ENCODE data around the gene HMGN4.
A peak's percentile ranks its signal among the peaks of the same experiment; 100 is the strongest.
"Not testable (repeated sequence)": the region's sequence is repeated elsewhere in the genome, so short reads cannot be mapped to it uniquely, and the experiment has no call there.

HMGN4 gene

GRCh38 chr6:26547363-26547762 lies 9.2 kb downstream of the HMGN4 start:
- H3K27ac ChIP-seq (ENCODE audit: low read depth in 2 of 2, low read length in 2 of 2); H3K27me3 ChIP-seq (ENCODE audit: control insufficient read depth in 2 of 2, insufficient read depth in 2 of 2, low read length in 2 of 2); H3K4me3 ChIP-seq (ENCODE audit: low read length in 2 of 2); H3K9me3 ChIP-seq (ENCODE audit: control insufficient read depth in 2 of 2, low read length in 2 of 2); H3K4me1 ChIP-seq (ENCODE audit: control insufficient read depth in 2 of 2, insufficient read depth in 2 of 2, low read length in 2 of 2); H3K9ac ChIP-seq (ENCODE audit: low read depth in 1 of 2, low read length in 2 of 2): not testable (repeated sequence)
- H3K36me3 ChIP-seq (ENCODE audit: control insufficient read depth in 2 of 2, insufficient read depth in 2 of 2, low read length in 2 of 2) = peaks cover 14 to 18% of the 10 kb centered on the region in 2 donors

GRCh38 chr6:26550250-26550993 lies 12.3 kb downstream of the HMGN4 start:
- Histone ChIP-seq H3K36me3 (ENCODE audit: control insufficient read depth in 2 of 2, insufficient read depth in 2 of 2, low read length in 2 of 2) (peaks cover 0 to 9% of the 10 kb centered on the region in 2 donors), H3K9ac (ENCODE audit: low read depth in 1 of 2, low read length in 2 of 2) (peak overlapping the region; percentile 28 to 34), H3K9me3 (ENCODE audit: control insufficient read depth in 2 of 2, low read length in 2 of 2) (no peaks in the 10 kb centered on the region), H3K4me3 (ENCODE audit: low read length in 2 of 2) (peak overlapping the region; percentile 63 to 76), H3K27me3 (ENCODE audit: control insufficient read depth in 2 of 2, insufficient read depth in 2 of 2, low read length in 2 of 2) (no peaks in the 10 kb centered on the region), H3K4me1 (ENCODE audit: control insufficient read depth in 2 of 2, insufficient read depth in 2 of 2, low read length in 2 of 2) (peaks cover 12 to 13% of the 10 kb centered on the region in 2 donors), H3K27ac (ENCODE audit: low read depth in 2 of 2, low read length in 2 of 2) (peak overlapping the region in 1 of 2 donors; percentile 21)

GRCh38 chr6:26552205-26552604 lies 14.0 kb downstream of the HMGN4 start:
- no peak overlapping the region for H3K9ac ChIP-seq (ENCODE audit: low read depth in 1 of 2, low read length in 2 of 2)

GRCh38 chr6:26552640-26553188 lies 14.5 kb downstream of the HMGN4 start:
- peak overlapping the region; percentile 56 to 79 for H3K4me3 ChIP-seq (ENCODE audit: low read length in 2 of 2)
- H3K4me1 ChIP-seq (ENCODE audit: control insufficient read depth in 2 of 2, insufficient read depth in 2 of 2, low read length in 2 of 2) = peaks cover 12 to 13% of the 10 kb centered on the region in 2 donors
- H3K9ac ChIP-seq (ENCODE audit: low read depth in 1 of 2, low read length in 2 of 2) = peak overlapping the region; percentile 7 to 18
- no peaks in the 10 kb centered on the region for H3K36me3 ChIP-seq (ENCODE audit: control insufficient read depth in 2 of 2, insufficient read depth in 2 of 2, low read length in 2 of 2)
- no peaks in the 10 kb centered on the region for H3K27me3 ChIP-seq (ENCODE audit: control insufficient read depth in 2 of 2, insufficient read depth in 2 of 2, low read length in 2 of 2)
- no peaks in the 10 kb centered on the region for H3K9me3 ChIP-seq (ENCODE audit: control insufficient read depth in 2 of 2, low read length in 2 of 2)
- no peak overlapping the region for H3K27ac ChIP-seq (ENCODE audit: low read depth in 2 of 2, low read length in 2 of 2)

More at GRCh38 chr6:26552205-26552604, 14.0 kb downstream of the HMGN4 start:
- Histone ChIP-seq H3K36me3 (ENCODE audit: control insufficient read depth in 2 of 2, insufficient read depth in 2 of 2, low read length in 2 of 2) (no peaks in the 10 kb centered on the region), H3K27ac (ENCODE audit: low read depth in 2 of 2, low read length in 2 of 2) (no peak overlapping the region), H3K9me3 (ENCODE audit: control insufficient read depth in 2 of 2, low read length in 2 of 2) (no peaks in the 10 kb centered on the region), H3K27me3 (ENCODE audit: control insufficient read depth in 2 of 2, insufficient read depth in 2 of 2, low read length in 2 of 2) (no peaks in the 10 kb centered on the region), H3K4me1 (ENCODE audit: control insufficient read depth in 2 of 2, insufficient read depth in 2 of 2, low read length in 2 of 2) (peaks cover 12 to 13% of the 10 kb centered on the region in 2 donors), H3K4me3 (ENCODE audit: low read length in 2 of 2) (no peak overlapping the region)

GRCh38 chr6:26553264-26553634 lies 15.1 kb downstream of the HMGN4 start:
- Histone ChIP-seq H3K4me1 (ENCODE audit: control insufficient read depth in 2 of 2, insufficient read depth in 2 of 2, low read length in 2 of 2) (peaks cover 12 to 13% of the 10 kb centered on the region in 2 donors), H3K36me3 (ENCODE audit: control insufficient read depth in 2 of 2, insufficient read depth in 2 of 2, low read length in 2 of 2) (no peaks in the 10 kb centered on the region), H3K9me3 (ENCODE audit: control insufficient read depth in 2 of 2, low read length in 2 of 2) (no peaks in the 10 kb centered on the region), H3K27ac (ENCODE audit: low read depth in 2 of 2, low read length in 2 of 2) (peak overlapping the region in 1 of 2 donors; percentile 8), H3K27me3 (ENCODE audit: control insufficient read depth in 2 of 2, insufficient read depth in 2 of 2, low read length in 2 of 2) (no peaks in the 10 kb centered on the region), H3K4me3 (ENCODE audit: low read length in 2 of 2) (peak overlapping the region; percentile 56 to 79), H3K9ac (ENCODE audit: low read depth in 1 of 2, low read length in 2 of 2) (peak overlapping the region; percentile 7 to 18)

- H3K4me1 ChIP-seq (ENCODE audit: control insufficient read depth in 2 of 2, insufficient read depth in 2 of 2, low read length in 2 of 2) = peaks cover 12 to 13% of the 10 kb centered on the region in 2 donors
- peak overlapping the region; percentile 56 to 79 for H3K4me3 ChIP-seq (ENCODE audit: low read length in 2 of 2)
- H3K9ac ChIP-seq (ENCODE audit: low read depth in 1 of 2, low read length in 2 of 2) = peak overlapping the region; percentile 7 to 9
These were observed 15.7 kb downstream of the HMGN4 start for GRCh38 chr6:26553635-26554446.

GRCh38 chr6:26554447-26554696 lies 16.2 kb downstream of the HMGN4 start:
- Histone ChIP-seq H3K27me3 (ENCODE audit: control insufficient read depth in 2 of 2, insufficient read depth in 2 of 2, low read length in 2 of 2) (no peaks in the 10 kb centered on the region), H3K4me1 (ENCODE audit: control insufficient read depth in 2 of 2, insufficient read depth in 2 of 2, low read length in 2 of 2) (peaks cover 12 to 13% of the 10 kb centered on the region in 2 donors), H3K27ac (ENCODE audit: low read depth in 2 of 2, low read length in 2 of 2) (peak overlapping the region in 1 of 2 donors; percentile 49), H3K9ac (ENCODE audit: low read depth in 1 of 2, low read length in 2 of 2) (peak overlapping the region in 1 of 2 donors; percentile 9), H3K9me3 (ENCODE audit: control insufficient read depth in 2 of 2, low read length in 2 of 2) (no peaks in the 10 kb centered on the region), H3K4me3 (ENCODE audit: low read length in 2 of 2) (peak overlapping the region; percentile 56 to 79), H3K36me3 (ENCODE audit: control insufficient read depth in 2 of 2, insufficient read depth in 2 of 2, low read length in 2 of 2) (no peaks in the 10 kb centered on the region)

More at GRCh38 chr6:26553635-26554446, 15.7 kb downstream of the HMGN4 start:
- H3K36me3 ChIP-seq (ENCODE audit: control insufficient read depth in 2 of 2, insufficient read depth in 2 of 2, low read length in 2 of 2) = no peaks in the 10 kb centered on the region
- no peaks in the 10 kb centered on the region for H3K27me3 ChIP-seq (ENCODE audit: control insufficient read depth in 2 of 2, insufficient read depth in 2 of 2, low read length in 2 of 2)
- H3K27ac ChIP-seq (ENCODE audit: low read depth in 2 of 2, low read length in 2 of 2) = peak overlapping the region; percentile 8 to 49
- no peaks in the 10 kb centered on the region for H3K9me3 ChIP-seq (ENCODE audit: control insufficient read depth in 2 of 2, low read length in 2 of 2)

GRCh38 chr6:26554697-26555504 lies 16.7 kb downstream of the HMGN4 start:
- Histone ChIP-seq H3K9me3 (ENCODE audit: control insufficient read depth in 2 of 2, low read length in 2 of 2) (no peaks in the 10 kb centered on the region), H3K27ac (ENCODE audit: low read depth in 2 of 2, low read length in 2 of 2) (peak overlapping the region in 1 of 2 donors; percentile 49), H3K9ac (ENCODE audit: low read depth in 1 of 2, low read length in 2 of 2) (peak overlapping the region in 1 of 2 donors; percentile 44)

GRCh38 chr6:26555505-26556262 lies 17.5 kb downstream of the HMGN4 start:
- no peak overlapping the region for H3K27ac ChIP-seq (ENCODE audit: low read depth in 2 of 2, low read length in 2 of 2)
- no peak overlapping the region for H3K4me3 ChIP-seq (ENCODE audit: low read length in 2 of 2)
- no peak overlapping the region for H3K9ac ChIP-seq (ENCODE audit: low read depth in 1 of 2, low read length in 2 of 2)

More at GRCh38 chr6:26554697-26555504, 16.7 kb downstream of the HMGN4 start:
- H3K4me1 ChIP-seq (ENCODE audit: control insufficient read depth in 2 of 2, insufficient read depth in 2 of 2, low read length in 2 of 2) = peaks cover 12 to 13% of the 10 kb centered on the region in 2 donors
- H3K4me3 ChIP-seq (ENCODE audit: low read length in 2 of 2) = peak overlapping the region; percentile 56 to 79
- no peaks in the 10 kb centered on the region for H3K27me3 ChIP-seq (ENCODE audit: control insufficient read depth in 2 of 2, insufficient read depth in 2 of 2, low read length in 2 of 2)
- no peaks in the 10 kb centered on the region for H3K36me3 ChIP-seq (ENCODE audit: control insufficient read depth in 2 of 2, insufficient read depth in 2 of 2, low read length in 2 of 2)

More at GRCh38 chr6:26555505-26556262, 17.5 kb downstream of the HMGN4 start:
- Histone ChIP-seq H3K27me3 (ENCODE audit: control insufficient read depth in 2 of 2, insufficient read depth in 2 of 2, low read length in 2 of 2) (no peaks in the 10 kb centered on the region), H3K36me3 (ENCODE audit: control insufficient read depth in 2 of 2, insufficient read depth in 2 of 2, low read length in 2 of 2) (no peaks in the 10 kb centered on the region), H3K9me3 (ENCODE audit: control insufficient read depth in 2 of 2, low read length in 2 of 2) (no peaks in the 10 kb centered on the region), H3K4me1 (ENCODE audit: control insufficient read depth in 2 of 2, insufficient read depth in 2 of 2, low read length in 2 of 2) (peaks cover 11 to 12% of the 10 kb centered on the region in 2 donors)

Data from mucosa of rectum (tissue), 2 donors.